ENCODE measurements around the gene KRT34.
A peak's percentile ranks its signal among the peaks of the same experiment; 100 is the strongest.

Gene KRT34

DNA sequence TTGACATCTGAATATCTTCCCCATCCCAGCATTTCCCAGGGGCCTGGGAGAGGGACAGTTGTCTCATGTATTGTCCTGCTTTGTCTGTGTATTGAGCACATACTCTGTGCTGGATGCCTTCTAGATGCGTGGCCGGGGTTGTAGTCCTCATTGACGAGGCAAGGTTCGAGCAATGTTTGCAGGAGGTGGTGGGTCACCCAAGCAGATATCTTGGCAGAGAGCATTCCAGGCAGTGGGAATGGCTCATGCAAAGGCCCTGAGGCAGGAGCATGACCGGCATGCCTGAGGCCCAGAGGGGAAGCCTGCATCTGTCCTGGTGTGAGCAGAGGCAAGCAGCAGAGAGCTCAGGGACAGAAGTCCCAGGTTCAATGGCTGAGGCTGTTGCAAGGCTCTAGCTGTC is 49.0 kb downstream of the KRT34 start:
- no peak overlapping the region for H3K4me3 ChIP-seq (ENCODE audit: low read depth, low read length)
- TF ChIP-seq, protein P1, sequence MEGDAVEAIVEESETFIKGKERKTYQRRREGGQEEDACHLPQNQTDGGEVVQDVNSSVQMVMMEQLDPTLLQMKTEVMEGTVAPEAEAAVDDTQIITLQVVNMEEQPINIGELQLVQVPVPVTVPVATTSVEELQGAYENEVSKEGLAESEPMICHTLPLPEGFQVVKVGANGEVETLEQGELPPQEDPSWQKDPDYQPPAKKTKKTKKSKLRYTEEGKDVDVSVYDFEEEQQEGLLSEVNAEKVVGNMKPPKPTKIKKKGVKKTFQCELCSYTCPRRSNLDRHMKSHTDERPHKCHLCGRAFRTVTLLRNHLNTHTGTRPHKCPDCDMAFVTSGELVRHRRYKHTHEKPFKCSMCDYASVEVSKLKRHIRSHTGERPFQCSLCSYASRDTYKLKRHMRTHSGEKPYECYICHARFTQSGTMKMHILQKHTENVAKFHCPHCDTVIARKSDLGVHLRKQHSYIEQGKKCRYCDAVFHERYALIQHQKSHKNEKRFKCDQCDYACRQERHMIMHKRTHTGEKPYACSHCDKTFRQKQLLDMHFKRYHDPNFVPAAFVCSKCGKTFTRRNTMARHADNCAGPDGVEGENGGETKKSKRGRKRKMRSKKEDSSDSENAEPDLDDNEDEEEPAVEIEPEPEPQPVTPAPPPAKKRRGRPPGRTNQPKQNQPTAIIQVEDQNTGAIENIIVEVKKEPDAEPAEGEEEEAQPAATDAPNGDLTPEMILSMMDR (IDR thresholded peaks at IDR 0.05; ENCODE audit: low read depth, low read length, missing control alignments), result no peak
- no peak for DNase-seq (ENCODE audit: low read depth)

DNA sequence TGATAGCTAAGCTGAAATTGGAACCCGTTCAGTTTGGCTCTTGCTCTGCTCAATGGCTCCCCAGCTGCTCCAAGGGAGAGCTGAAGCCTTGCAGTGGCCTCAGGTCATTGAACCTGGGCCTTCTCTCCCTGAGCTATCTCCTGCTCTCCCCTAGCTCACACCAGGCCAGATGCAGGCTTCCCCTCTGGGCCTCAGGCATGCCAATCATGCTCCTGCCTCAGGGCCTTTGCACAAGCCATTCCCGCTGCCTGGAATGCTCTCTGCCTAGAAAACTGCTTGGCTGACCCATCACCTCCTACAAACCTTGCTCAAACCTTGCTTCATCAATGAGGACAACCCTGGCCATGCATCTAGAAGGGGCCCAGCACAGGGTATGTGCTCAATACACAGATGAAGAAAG is 49.9 kb downstream of the KRT34 start:
- no peak for DNase-seq (ENCODE audit: low read depth)
- H3K4me3 ChIP-seq (ENCODE audit: low read depth, low read length), result no peak overlapping the region
- TF ChIP-seq, protein P1 (IDR thresholded peaks at IDR 0.05; ENCODE audit: low read depth, low read length, missing control alignments), result no peak

DNA sequence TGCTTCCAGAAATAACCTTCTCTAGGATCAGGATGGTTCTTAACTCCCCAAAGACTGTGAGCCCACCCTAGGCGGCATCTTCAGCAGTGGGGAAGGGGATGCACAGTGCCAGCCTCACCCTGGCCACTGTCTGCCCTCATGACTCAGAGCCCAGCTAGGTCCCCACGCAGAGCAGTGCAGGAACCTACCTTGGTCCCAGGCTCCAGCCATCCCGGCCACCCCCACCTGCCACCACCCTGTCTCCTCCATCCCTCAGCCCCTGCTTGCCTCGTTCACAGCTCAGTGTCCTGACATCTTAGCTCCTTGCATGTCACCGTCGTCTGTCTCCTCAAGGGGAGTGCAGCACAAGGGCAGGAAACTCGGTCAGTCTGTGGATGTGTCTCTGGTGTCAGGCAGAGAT is 50.5 kb downstream of the KRT34 start:
- H3K4me3 ChIP-seq (ENCODE audit: low read depth, low read length), result no peak overlapping the region
- DNase-seq (ENCODE audit: low read depth), result no peak
- TF ChIP-seq, protein P1 (IDR thresholded peaks at IDR 0.05; ENCODE audit: low read depth, low read length, missing control alignments), result no peak

DNA sequence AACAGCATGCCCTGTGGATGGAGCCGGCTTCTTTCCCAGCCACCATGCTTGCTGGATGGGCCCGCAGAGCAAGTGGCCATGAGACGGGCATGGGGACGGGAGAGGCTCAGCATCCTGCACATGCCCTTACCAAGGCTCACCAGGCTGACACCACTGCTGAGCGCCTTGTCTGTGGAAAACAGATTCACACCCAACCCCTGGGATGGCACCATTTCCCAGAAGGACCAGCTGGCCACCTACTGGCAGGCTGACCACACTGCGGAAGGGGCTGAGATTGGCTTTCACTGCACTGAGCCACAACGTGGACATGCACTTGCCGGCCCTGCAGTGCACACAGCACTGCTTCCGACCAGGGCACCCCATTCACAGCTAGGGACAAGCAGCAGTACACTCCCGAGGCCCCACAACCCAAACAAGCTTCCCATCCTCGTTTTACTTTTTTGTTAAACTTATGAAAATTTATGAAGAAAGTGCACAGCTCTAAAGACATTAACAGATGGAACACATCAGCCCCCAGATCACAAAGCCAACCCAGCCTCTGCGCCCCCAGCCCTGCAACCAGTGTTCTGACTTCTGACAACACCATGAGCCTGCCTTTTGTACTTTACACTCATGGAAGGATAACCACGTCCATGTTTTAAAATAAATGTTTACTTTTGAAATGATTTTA is 52.7 kb downstream of the KRT34 start:
- DNase-seq (ENCODE audit: low read depth), result no peak
- TF ChIP-seq, protein P1 (IDR thresholded peaks at IDR 0.05; ENCODE audit: low read depth, low read length, missing control alignments), result peak; percentile 46
- H3K4me3 ChIP-seq (ENCODE audit: low read depth, low read length), result no peak overlapping the region

DNA sequence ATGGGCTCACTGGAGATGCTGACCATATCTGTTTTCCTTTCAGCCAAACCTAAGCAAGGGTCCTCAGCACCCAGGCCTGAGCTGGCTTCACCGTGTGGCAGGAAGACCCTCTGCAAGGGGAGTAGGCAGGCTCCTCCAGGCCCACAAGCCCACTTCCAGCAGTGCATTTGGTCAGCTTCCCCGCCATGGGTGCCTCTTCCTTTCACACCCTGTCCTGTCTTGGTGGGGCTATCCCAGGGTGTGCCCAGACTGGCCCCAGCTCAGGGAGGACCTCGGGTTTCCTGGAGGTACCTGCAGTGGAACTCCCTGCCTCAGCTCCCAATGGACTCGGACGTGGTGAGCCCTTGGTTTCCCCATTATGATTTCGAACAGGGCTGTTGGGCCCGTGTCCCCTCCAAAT is 53.9 kb downstream of the KRT34 start:
- TF ChIP-seq, protein P1 (IDR thresholded peaks at IDR 0.05; ENCODE audit: low read depth, low read length, missing control alignments), result no peak
- no peak overlapping the region for H3K4me3 ChIP-seq (ENCODE audit: low read depth, low read length)
- DNase-seq (ENCODE audit: low read depth), result no peak

Data from GM12864 (cell line).